Measurements from ENCODE around the gene SCGB1C1. TPM values are rescaled to one million over a fixed set of nuclear protein-coding genes. Genes with fewer than 3 reads are reported as not detected.

The SCGB1C1 gene
- total RNA-seq, 1 donor from 2014 or later: not detected

DNA sequence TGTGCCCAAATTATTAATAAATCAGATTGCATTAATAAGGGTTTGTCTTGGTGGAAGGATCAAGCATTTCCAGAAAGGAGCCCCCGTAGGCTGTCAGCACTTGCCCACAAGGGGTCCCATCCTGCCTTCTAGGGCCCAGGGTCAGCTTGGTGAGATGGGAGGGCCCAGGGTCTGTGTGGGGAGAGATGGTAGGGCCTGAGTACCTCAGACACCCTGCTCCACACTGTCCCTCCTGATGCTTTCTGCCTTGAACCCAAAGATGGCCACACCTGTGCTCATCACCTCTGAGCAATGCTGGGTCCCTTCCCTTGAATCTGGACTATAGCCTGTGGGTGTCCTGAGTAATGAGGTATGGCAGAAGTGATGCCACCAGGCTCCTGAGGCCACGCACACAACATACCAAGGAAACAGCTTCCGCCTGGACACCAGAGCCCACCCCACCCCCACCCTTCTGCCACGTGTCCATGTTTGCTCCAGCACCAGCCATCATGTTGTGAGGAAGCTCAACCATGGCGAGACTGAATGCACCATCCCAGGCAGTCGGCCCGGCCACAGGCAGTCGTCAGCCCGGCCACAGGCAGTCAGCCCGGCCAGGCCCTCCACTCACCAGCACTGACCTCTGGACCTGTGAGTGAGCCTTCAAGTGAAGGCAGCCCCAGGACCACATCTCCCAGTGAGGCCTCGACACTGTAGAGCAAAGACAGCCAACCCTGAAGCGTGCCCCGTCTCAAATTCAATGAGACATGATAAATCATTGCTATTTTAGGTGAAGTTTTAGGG, 7.5 kb downstream of the SCGB1C1 start:
- Histone ChIP-seq H3K4me1 (no peaks in the 10 kb centered on the region), H4K20me1 (ENCODE audit: low read depth) (no peaks in the 10 kb centered on the region), H3K36me3 (no peaks in the 10 kb centered on the region), H3K79me2 (ENCODE audit: low read depth) (no peaks in the 10 kb centered on the region), H3K4me3 (no peak overlapping the region), H2AFZ (replicated peaks) (no peak overlapping the region), H3F3A (ENCODE audit: low read depth) (no peaks in the 10 kb centered on the region), H3K4me2 (no peak overlapping the region), H3K27me3 (no peaks in the 10 kb centered on the region), H3K9ac (no peak overlapping the region), H3K9me3 (ENCODE audit: low read depth) (no peaks in the 10 kb centered on the region), H3K27ac (no peak overlapping the region)
- no peaks in the 10 kb centered on the region for H3K36me3 Mint-ChIP-seq
- DNase-seq (ENCODE audit: low spot score): no peak
- no peak overlapping the region for H3K27ac Mint-ChIP-seq
- H3K4me1 Mint-ChIP-seq: peaks cover 2% of the 10 kb centered on the region
- no peaks in the 10 kb centered on the region for H3K9me3 Mint-ChIP-seq
- TF ChIP-seq EZH2 (IDR thresholded peaks at IDR 0.05): no peak
- TF ChIP-seq, protein P1, sequence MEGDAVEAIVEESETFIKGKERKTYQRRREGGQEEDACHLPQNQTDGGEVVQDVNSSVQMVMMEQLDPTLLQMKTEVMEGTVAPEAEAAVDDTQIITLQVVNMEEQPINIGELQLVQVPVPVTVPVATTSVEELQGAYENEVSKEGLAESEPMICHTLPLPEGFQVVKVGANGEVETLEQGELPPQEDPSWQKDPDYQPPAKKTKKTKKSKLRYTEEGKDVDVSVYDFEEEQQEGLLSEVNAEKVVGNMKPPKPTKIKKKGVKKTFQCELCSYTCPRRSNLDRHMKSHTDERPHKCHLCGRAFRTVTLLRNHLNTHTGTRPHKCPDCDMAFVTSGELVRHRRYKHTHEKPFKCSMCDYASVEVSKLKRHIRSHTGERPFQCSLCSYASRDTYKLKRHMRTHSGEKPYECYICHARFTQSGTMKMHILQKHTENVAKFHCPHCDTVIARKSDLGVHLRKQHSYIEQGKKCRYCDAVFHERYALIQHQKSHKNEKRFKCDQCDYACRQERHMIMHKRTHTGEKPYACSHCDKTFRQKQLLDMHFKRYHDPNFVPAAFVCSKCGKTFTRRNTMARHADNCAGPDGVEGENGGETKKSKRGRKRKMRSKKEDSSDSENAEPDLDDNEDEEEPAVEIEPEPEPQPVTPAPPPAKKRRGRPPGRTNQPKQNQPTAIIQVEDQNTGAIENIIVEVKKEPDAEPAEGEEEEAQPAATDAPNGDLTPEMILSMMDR (IDR thresholded peaks at IDR 0.05): no peak
- H3K4me3 Mint-ChIP-seq: no peak overlapping the region
- peaks cover 2% of the 10 kb centered on the region for H3K27me3 Mint-ChIP-seq (ENCODE audit: insufficient read depth, low read depth)

GRCh38 chr11:201966-202365, 9.1 kb downstream of the SCGB1C1 start:
- Histone ChIP-seq H3F3A (ENCODE audit: low read depth) (no peaks in the 10 kb centered on the region), H3K9me3 (ENCODE audit: low read depth) (no peaks in the 10 kb centered on the region), H3K36me3 (no peaks in the 10 kb centered on the region), H3K4me2 (no peak overlapping the region), H3K27ac (no peak overlapping the region), H3K79me2 (ENCODE audit: low read depth) (peaks cover 12% of the 10 kb centered on the region), H3K27me3 (no peaks in the 10 kb centered on the region), H2AFZ (replicated peaks) (no peak overlapping the region), H3K9ac (no peak overlapping the region), H4K20me1 (ENCODE audit: low read depth) (peaks cover 13% of the 10 kb centered on the region), H3K4me3 (no peak overlapping the region), H3K4me1 (peaks cover 4% of the 10 kb centered on the region)
- Mint-ChIP-seq H3K4me1 (peaks cover 7% of the 10 kb centered on the region), H3K36me3 (no peaks in the 10 kb centered on the region), H3K4me3 (no peak overlapping the region), H3K27ac (no peak overlapping the region), H3K27me3 (ENCODE audit: insufficient read depth, low read depth) (peaks cover 2% of the 10 kb centered on the region), H3K9me3 (no peaks in the 10 kb centered on the region)
- no peak for DNase-seq (ENCODE audit: low spot score)
- TF ChIP-seq, protein P1 (IDR thresholded peaks at IDR 0.05): no peak
- TF ChIP-seq EZH2phosphoT487 (IDR thresholded peaks at IDR 0.05): no peak

DNA sequence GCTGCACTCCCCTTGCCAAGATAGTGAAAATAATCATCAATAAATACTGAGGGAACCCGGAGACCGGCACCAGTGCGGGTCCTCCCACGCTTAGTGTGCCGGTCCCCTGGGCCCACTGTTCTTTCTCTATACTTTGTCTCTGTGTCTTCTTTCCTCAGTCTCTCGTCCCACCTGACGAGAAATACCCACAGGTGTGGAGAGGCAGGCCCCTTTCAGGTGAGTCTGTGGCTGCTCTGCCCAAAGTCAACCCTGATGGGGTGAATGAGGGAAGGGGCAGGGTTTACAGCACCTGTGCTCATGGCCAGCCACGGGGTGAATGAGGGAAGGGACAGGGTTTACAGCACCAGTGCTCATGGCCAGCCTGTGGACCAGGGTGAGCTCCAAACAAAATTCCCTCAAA, 9.6 kb downstream of the SCGB1C1 start:
- peaks cover 13% of the 10 kb centered on the region for H4K20me1 ChIP-seq (ENCODE audit: low read depth)
- no peaks in the 10 kb centered on the region for H3K9me3 Mint-ChIP-seq
- no peaks in the 10 kb centered on the region for H3K9me3 ChIP-seq (ENCODE audit: low read depth)
- no peak overlapping the region for H3K27ac ChIP-seq
- peaks cover 2% of the 10 kb centered on the region for H3K27me3 Mint-ChIP-seq (ENCODE audit: insufficient read depth, low read depth)
- H3K36me3 ChIP-seq: no peaks in the 10 kb centered on the region
- peaks cover 13% of the 10 kb centered on the region for H3K79me2 ChIP-seq (ENCODE audit: low read depth)
- no peak for TF ChIP-seq EZH2phosphoT487 (IDR thresholded peaks at IDR 0.05)
- TF ChIP-seq, protein P1 (IDR thresholded peaks at IDR 0.05): no peak
- no peak for TF ChIP-seq EZH2 (IDR thresholded peaks at IDR 0.05)
- H2AFZ ChIP-seq (replicated peaks): no peak overlapping the region
- peaks cover 1% of the 10 kb centered on the region for H3F3A ChIP-seq (ENCODE audit: low read depth)
- H3K4me2 ChIP-seq: no peak overlapping the region
- H3K4me3 Mint-ChIP-seq: no peak overlapping the region
- peaks cover 7% of the 10 kb centered on the region for H3K4me1 Mint-ChIP-seq
- H3K36me3 Mint-ChIP-seq: no peaks in the 10 kb centered on the region
- no peak overlapping the region for H3K4me3 ChIP-seq
- H3K9ac ChIP-seq: no peak overlapping the region
- no peak overlapping the region for H3K27ac Mint-ChIP-seq
- peaks cover 4% of the 10 kb centered on the region for H3K4me1 ChIP-seq
- DNase-seq (ENCODE audit: low spot score): no peak
- H3K27me3 ChIP-seq: no peaks in the 10 kb centered on the region

Data from neural progenitor cell (in vitro differentiated cells).